ENCODE results near the gene RAPGEF4.

RAPGEF4 gene

GRCh38 chr2:173045181-173045580 is 309.5 kb downstream of the RAPGEF4 start:
- no peak for DNase-seq

GRCh38 chr2:173048522-173048896 is 312.9 kb downstream of the RAPGEF4 start:
- DNase-seq = no peak

- DNase-seq = peak; percentile 88
Measured at GRCh38 chr2:173048897-173049661, 313.4 kb downstream of the RAPGEF4 start.

GRCh38 chr2:173049831-173050230 is 314.2 kb downstream of the RAPGEF4 start:
- no peak for DNase-seq

- DNase-seq = no peak
Measured at GRCh38 chr2:173050684-173051083, 315.0 kb downstream of the RAPGEF4 start.

- DNase-seq = peak; percentile 35 to 40
Measured at GRCh38 chr2:173051463-173052215, 316.0 kb downstream of the RAPGEF4 start.

- no peak for DNase-seq
Measured at GRCh38 chr2:173053043-173053699, 317.5 kb downstream of the RAPGEF4 start.

- DNase-seq = no peak
Measured at GRCh38 chr2:173054466-173054865, 318.8 kb downstream of the RAPGEF4 start.

GRCh38 chr2:173056705-173057364 is 321.2 kb downstream of the RAPGEF4 start:
- peak; percentile 36 to 38 for DNase-seq

- DNase-seq = no peak
Measured at GRCh38 chr2:173058097-173058496, 322.5 kb downstream of the RAPGEF4 start.

- DNase-seq = no peak
Measured at GRCh38 chr2:173058673-173059072, 323.0 kb downstream of the RAPGEF4 start.

GRCh38 chr2:173059292-173059691 is 323.6 kb downstream of the RAPGEF4 start:
- DNase-seq = no peak

GRCh38 chr2:173059971-173060461 is 324.4 kb downstream of the RAPGEF4 start:
- peak; percentile 42 to 56 for DNase-seq

- DNase-seq = no peak
Measured at GRCh38 chr2:173062801-173063200, 327.2 kb downstream of the RAPGEF4 start.

GRCh38 chr2:173064151-173064805 is 328.6 kb downstream of the RAPGEF4 start:
- no peak for DNase-seq

GRCh38 chr2:173066887-173067676 is 331.4 kb downstream of the RAPGEF4 start:
- DNase-seq = no peak

- no peak for DNase-seq
Measured at GRCh38 chr2:173075056-173075780, 339.6 kb downstream of the RAPGEF4 start.

GRCh38 chr2:173075781-173076580 is 340.3 kb downstream of the RAPGEF4 start, which contains the start of gene MAP3K20:
Gene MAP3K20, plus strand, starts transcription at chr2:173075846. Its CDS starts 15,186 bp downstream, at chr2:173091032.
- peak; percentile 54 to 57 for DNase-seq

- DNase-seq = peak; percentile 24 to 57
Measured at GRCh38 chr2:173076581-173077345, 341.1 kb downstream of the RAPGEF4 start.
